ENCODE results near the gene PGLYRP2.

PGLYRP2 gene

DNA sequence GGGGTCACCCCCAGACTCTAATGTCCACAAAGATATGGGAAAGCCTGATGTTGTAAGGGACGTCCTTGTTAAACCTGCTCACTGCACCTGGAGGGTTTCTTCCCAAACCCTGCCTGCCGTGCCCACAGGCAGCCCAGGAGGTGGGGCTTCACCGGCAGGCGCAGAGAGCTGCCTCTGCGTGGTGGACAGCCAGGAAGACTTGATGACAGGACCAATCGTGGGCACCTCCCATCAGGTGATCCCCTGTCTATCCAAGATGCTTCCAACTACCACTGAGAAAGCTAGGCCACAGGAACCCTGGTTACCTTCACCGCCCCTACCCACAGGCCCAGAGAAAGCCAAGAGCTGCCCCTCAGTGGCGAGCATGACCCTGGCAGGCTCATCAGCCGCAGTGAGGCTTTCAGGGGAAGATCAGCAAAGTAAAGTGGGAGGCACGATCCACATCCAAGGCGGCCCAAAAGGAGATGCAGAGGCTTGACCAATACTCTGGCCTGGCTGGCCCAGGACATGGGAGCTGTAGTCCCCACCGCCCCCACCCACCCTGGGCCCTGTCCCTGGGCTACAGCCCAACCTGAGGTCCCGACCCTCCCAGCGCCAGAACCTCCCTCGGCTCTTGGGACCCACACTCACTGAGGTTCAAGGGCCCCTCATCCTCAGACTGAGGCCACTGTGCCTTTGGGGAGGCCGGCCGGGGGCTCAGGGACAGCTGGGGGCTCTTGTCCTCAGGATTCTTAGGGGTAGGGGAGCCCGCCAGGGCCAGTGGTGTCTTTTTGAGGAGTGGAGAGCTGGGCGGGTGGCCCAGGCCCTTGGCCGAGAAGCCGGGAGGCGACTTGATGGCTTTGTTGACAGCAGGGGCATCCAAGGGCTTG lies 50.1 kb downstream of the PGLYRP2 start:
- Histone ChIP-seq H3K9me2 (replicated peaks; ENCODE audit: low read depth, low read length) (no peaks in the 10 kb centered on the region), H3K4me3 (ENCODE audit: low read length, poor library complexity, severe bottlenecking) (no peak overlapping the region), H3K9ac (ENCODE audit: low read depth, low read length, poor library complexity, severe bottlenecking) (no peak overlapping the region), H3K4me1 (ENCODE audit: insufficient read depth, low read length, poor library complexity, severe bottlenecking) (peaks cover 24% of the 10 kb centered on the region), H3K27me3 (ENCODE audit: insufficient read depth, low read length, poor library complexity, severe bottlenecking) (no peaks in the 10 kb centered on the region), H4K20me1 (ENCODE audit: insufficient read depth, low read length, poor library complexity, severe bottlenecking) (peaks cover 29% of the 10 kb centered on the region), H3K79me2 (ENCODE audit: insufficient read depth, low read length) (peaks cover 47% of the 10 kb centered on the region), H3K4me2 (ENCODE audit: low read depth, low read length, poor library complexity, severe bottlenecking) (no peak overlapping the region), H3K36me3 (ENCODE audit: insufficient read depth, low read length) (peaks cover 40% of the 10 kb centered on the region; the same call in 1 of the 2 replicates), H2AFZ (ENCODE audit: low read length) (no peak overlapping the region), H3F3A (ENCODE audit: low read depth) (0 out of 2 replicates have a peak, but pooled peaks cover 3% of the 10 kb centered on the region), H3K9me3 (ENCODE audit: insufficient read depth, low read depth, low read length) (no peaks in the 10 kb centered on the region)
- TF ChIP-seq EZH2phosphoT487 (IDR thresholded peaks at IDR 0.05; ENCODE audit: borderline replicate concordance): no peak
- TF ChIP-seq, protein P1, sequence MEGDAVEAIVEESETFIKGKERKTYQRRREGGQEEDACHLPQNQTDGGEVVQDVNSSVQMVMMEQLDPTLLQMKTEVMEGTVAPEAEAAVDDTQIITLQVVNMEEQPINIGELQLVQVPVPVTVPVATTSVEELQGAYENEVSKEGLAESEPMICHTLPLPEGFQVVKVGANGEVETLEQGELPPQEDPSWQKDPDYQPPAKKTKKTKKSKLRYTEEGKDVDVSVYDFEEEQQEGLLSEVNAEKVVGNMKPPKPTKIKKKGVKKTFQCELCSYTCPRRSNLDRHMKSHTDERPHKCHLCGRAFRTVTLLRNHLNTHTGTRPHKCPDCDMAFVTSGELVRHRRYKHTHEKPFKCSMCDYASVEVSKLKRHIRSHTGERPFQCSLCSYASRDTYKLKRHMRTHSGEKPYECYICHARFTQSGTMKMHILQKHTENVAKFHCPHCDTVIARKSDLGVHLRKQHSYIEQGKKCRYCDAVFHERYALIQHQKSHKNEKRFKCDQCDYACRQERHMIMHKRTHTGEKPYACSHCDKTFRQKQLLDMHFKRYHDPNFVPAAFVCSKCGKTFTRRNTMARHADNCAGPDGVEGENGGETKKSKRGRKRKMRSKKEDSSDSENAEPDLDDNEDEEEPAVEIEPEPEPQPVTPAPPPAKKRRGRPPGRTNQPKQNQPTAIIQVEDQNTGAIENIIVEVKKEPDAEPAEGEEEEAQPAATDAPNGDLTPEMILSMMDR (conservative IDR thresholded peaks at IDR 0.05; ENCODE audit: low read length): no peak

DNA sequence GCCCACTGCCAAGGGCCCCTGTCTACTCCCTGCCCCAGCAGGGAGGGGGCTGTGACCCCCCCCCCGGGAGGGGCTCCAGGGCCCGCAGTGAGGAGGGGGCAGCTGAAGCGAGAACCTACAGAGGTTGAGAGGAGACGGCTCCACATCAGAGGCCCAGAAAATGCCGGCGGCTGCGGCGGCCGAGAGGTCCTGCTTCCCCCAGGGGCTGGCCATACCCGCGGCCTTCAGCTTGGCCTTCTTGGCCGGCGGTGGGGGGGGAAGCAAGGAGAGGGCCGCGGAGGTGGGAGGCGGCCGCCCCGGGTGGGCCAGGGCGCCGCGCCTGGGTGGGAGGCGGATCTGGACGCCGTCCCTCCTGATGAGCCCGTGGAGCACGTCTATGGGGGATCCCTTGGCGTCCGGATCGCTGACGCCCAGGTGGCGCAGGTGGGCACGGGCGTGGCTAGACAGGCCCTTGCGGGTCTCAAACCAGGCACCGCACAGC lies 51.3 kb downstream of the PGLYRP2 start:
- peaks cover 47% of the 10 kb centered on the region for H3K79me2 ChIP-seq (ENCODE audit: insufficient read depth, low read length)
- 0 out of 2 replicates have a peak, but pooled peaks cover 3% of the 10 kb centered on the region for H3F3A ChIP-seq (ENCODE audit: low read depth)
- peaks cover 18% of the 10 kb centered on the region for H3K4me1 ChIP-seq (ENCODE audit: insufficient read depth, low read length, poor library complexity, severe bottlenecking)
- no peak overlapping the region for H3K4me3 ChIP-seq (ENCODE audit: low read length, poor library complexity, severe bottlenecking)
- H3K27me3 ChIP-seq (ENCODE audit: insufficient read depth, low read length, poor library complexity, severe bottlenecking): no peaks in the 10 kb centered on the region
- no peak overlapping the region for H2AFZ ChIP-seq (ENCODE audit: low read length)
- no peaks in the 10 kb centered on the region for H3K9me3 ChIP-seq (ENCODE audit: insufficient read depth, low read depth, low read length)
- H3K9me2 ChIP-seq (replicated peaks; ENCODE audit: low read depth, low read length): no peaks in the 10 kb centered on the region
- H4K20me1 ChIP-seq (ENCODE audit: insufficient read depth, low read length, poor library complexity, severe bottlenecking): peaks cover 29% of the 10 kb centered on the region
- no peak overlapping the region for H3K4me2 ChIP-seq (ENCODE audit: low read depth, low read length, poor library complexity, severe bottlenecking)
- H3K9ac ChIP-seq (ENCODE audit: low read depth, low read length, poor library complexity, severe bottlenecking): no peak overlapping the region
- peaks cover 52% of the 10 kb centered on the region; the same call in 1 of the 2 replicates for H3K36me3 ChIP-seq (ENCODE audit: insufficient read depth, low read length)
- TF ChIP-seq, protein P1 (conservative IDR thresholded peaks at IDR 0.05; ENCODE audit: low read length): no peak
- TF ChIP-seq EZH2phosphoT487 (IDR thresholded peaks at IDR 0.05; ENCODE audit: borderline replicate concordance): no peak

DNA sequence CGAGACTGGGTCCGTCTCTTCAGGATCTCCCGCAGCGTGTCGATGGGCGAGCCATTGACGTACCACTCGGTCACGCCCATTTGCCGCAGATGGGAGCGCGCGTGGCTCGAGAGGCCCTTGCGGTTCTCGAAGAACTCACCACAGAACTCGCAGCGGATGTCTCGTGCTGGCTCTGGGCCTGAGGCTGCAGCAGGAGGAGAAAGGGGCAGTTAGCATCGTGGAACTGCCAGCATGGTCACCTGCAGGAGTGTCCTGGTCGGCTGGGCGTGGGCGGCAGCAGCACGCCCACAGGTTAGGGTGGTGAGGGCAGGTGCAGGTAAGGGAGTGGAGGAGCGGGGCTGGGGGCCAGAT lies 52.0 kb downstream of the PGLYRP2 start:
- no peak overlapping the region for H3K4me3 ChIP-seq (ENCODE audit: low read length, poor library complexity, severe bottlenecking)
- no peak overlapping the region for H3K9ac ChIP-seq (ENCODE audit: low read depth, low read length, poor library complexity, severe bottlenecking)
- TF ChIP-seq, protein P1 (conservative IDR thresholded peaks at IDR 0.05; ENCODE audit: low read length): no peak
- H3K9me2 ChIP-seq (replicated peaks; ENCODE audit: low read depth, low read length): no peaks in the 10 kb centered on the region
- peaks cover 47% of the 10 kb centered on the region for H3K79me2 ChIP-seq (ENCODE audit: insufficient read depth, low read length)
- peaks cover 18% of the 10 kb centered on the region for H3K4me1 ChIP-seq (ENCODE audit: insufficient read depth, low read length, poor library complexity, severe bottlenecking)
- no peaks in the 10 kb centered on the region for H3K27me3 ChIP-seq (ENCODE audit: insufficient read depth, low read length, poor library complexity, severe bottlenecking)
- H3K4me2 ChIP-seq (ENCODE audit: low read depth, low read length, poor library complexity, severe bottlenecking): no peak overlapping the region
- H4K20me1 ChIP-seq (ENCODE audit: insufficient read depth, low read length, poor library complexity, severe bottlenecking): peaks cover 29% of the 10 kb centered on the region
- H2AFZ ChIP-seq (ENCODE audit: low read length): no peak overlapping the region
- no peaks in the 10 kb centered on the region for H3K9me3 ChIP-seq (ENCODE audit: insufficient read depth, low read depth, low read length)
- H3K36me3 ChIP-seq (ENCODE audit: insufficient read depth, low read length): peaks cover 58% of the 10 kb centered on the region; the same call in 1 of the 2 replicates
- H3F3A ChIP-seq (ENCODE audit: low read depth): no peaks in the 10 kb centered on the region
